Parietal lobe (tissue), 2 donors: ENCODE data around the gene SLC39A10. TPM values are rescaled to one million over a fixed set of nuclear protein-coding genes. Genes with fewer than 3 reads are reported as not detected.

Source experiments
- small RNA-seq: library from RNA; depleted of rRNA; stranded (forward); fragments of <200 nt; gene quantifications from one replicate; pipeline ENCODE3, GENCODE V24; 2014; ENCODE audit warnings: low replicate concordance
- total RNA-seq: library from RNA; depleted of rRNA; stranded (reverse); fragments of >200 nt; gene quantifications from one replicate; pipeline ENCODE4 v1.2.3, GENCODE V29; 2014

SLC39A10 gene, protein sequence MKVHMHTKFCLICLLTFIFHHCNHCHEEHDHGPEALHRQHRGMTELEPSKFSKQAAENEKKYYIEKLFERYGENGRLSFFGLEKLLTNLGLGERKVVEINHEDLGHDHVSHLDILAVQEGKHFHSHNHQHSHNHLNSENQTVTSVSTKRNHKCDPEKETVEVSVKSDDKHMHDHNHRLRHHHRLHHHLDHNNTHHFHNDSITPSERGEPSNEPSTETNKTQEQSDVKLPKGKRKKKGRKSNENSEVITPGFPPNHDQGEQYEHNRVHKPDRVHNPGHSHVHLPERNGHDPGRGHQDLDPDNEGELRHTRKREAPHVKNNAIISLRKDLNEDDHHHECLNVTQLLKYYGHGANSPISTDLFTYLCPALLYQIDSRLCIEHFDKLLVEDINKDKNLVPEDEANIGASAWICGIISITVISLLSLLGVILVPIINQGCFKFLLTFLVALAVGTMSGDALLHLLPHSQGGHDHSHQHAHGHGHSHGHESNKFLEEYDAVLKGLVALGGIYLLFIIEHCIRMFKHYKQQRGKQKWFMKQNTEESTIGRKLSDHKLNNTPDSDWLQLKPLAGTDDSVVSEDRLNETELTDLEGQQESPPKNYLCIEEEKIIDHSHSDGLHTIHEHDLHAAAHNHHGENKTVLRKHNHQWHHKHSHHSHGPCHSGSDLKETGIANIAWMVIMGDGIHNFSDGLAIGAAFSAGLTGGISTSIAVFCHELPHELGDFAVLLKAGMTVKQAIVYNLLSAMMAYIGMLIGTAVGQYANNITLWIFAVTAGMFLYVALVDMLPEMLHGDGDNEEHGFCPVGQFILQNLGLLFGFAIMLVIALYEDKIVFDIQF
- total RNA-seq = 140 TPM

DNA sequence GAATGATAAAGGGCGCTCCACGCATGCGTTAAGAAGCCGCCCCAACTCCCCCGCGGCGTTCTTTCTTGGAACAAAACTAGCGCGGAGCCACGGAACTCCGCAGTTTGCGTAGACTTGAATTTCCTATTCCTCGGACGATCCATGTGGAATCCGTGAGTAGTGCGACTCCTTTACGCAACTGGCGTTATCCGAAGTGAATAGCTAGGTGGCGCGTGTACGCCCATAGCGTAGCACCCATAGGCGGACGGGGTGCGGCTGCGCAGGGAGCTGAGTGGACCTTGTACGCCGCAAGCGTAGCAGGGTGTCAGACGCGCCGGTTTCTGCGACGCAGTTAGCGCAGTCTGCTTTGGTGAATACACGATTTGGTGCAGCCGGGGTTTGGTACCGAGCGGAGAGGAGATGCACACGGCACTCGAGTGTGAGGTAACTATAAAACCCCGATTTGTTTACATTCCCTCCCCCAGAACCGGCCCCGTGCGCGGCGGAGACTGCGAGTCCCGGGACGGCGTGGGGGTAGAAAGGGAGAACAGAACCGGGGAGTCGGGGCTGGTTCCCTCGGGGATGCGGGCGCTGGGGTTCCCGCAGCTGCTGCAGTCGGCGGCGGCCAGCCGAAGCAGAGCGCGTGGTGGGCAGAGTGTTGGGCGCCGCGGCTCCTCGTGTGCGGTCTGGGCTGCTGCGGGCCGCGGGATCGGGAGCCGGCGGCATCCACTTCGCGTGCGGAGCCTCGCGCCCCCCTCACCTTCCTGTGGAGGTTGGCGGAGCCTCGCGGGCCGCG is at the start of gene SLC39A10:
Gene SLC39A10 (plus strand): TSS at position 368 of the 775 bp plus-strand sequence. CDS start 22,817 bp downstream, outside the sequence.

Small RNA genes within 50 kb of the gene (small RNA-seq; reads per million reads assigned to genes)
- not detected for gene RNU6-915P
